Body of pancreas (tissue), 4 donors: Measurements from ENCODE around the gene SSRP1. TPM values are rescaled to one million over a fixed set of nuclear protein-coding genes. Genes with fewer than 3 reads are reported as not detected.

Experiments
- ATAC-seq: fragments of 150-250 bp; one replicate; pipeline ENCODE4 v1.9.1; 2016
- DNase-seq, 4 donors: peaks; one replicate each; pipeline ENCODE4 v3.0.0-alpha.2; 2019
- H3K27ac ChIP-seq, 4 donors: fragments of 200-600 bp; sonication (generic); 1 replicate in 3 of 4; 2 replicates in 1 of 4; pipeline versions ENCODE4 v1.5.1 to v1.6.1; 2016 to 2019; ENCODE audit warnings: mild to moderate bottlenecking in 1 of 4, mixed read lengths in 1 of 4, moderate library complexity in 1 of 4
- H3K27me3 ChIP-seq, 2 donors: fragments of 200-600 bp; sonication (generic); one replicate each; pipeline ENCODE4 v1.6.0; 2016; ENCODE audit warnings: mild to moderate bottlenecking in 1 of 2
- H3K36me3 ChIP-seq, 2 donors: fragments of 200-600 bp; sonication (generic); replicated peaks in 1 of 2; 2 replicates each; pipeline ENCODE4 v1.5.1; 2016; ENCODE audit warnings: low read depth in 2 of 2; ENCODE audit not compliant: insufficient read depth in 1 of 2
- H3K4me1 ChIP-seq: fragments of 200-600 bp; sonication (generic); one replicate; pipeline ENCODE4 v1.6.0; 2016
- H3K4me3 ChIP-seq, 2 donors: fragments of 200-600 bp; sonication (generic); 1 replicate in 1 of 2; 2 replicates in 1 of 2; pipeline ENCODE4 v1.5.1; 2016 to 2019
- H3K9me3 ChIP-seq, 3 donors: fragments of 200-600 bp; sonication (generic); 1 replicate in 2 of 3; 2 replicates in 1 of 3; pipeline ENCODE4 v1.5.1; 2016
- POLR2A ChIP-seq, 3 donors: fragments of 450-650 bp; IDR thresholded peaks; one replicate each; pipeline ENCODE4 v1.6.1; 2016; ENCODE audit warnings: antibody characterized with exemption in 3 of 3, mild to moderate bottlenecking in 2 of 3
- WGBS, 2 donors: methylation state at CpG; one replicate each; pipeline ENCODE4 v1.1.5; 2017; 5-methylcytosine and 5-hydroxymethylcytosine counted together
- intact Hi-C: fragments of 100-400 bp; cut with DNase I; formaldehyde crosslinking; loops from one replicate; pipeline ENCODE4 v1.15.1; 2023
- total RNA-seq, 2 donors: library from RNA; depleted of rRNA; stranded (reverse); fragments of >200 nt; gene quantifications; one replicate each; pipeline ENCODE4 v1.1.0, GENCODE V29; 2016
- TF ChIP-seq, protein P1 (sequence below), 7 experiments: fragments of 450-650 bp in 4 of 7; fragments of 200-600 bp in 3 of 7; sonication (generic) in 3 of 7; IDR thresholded peaks; one replicate each; pipeline ENCODE4 v1.5.1; 2016 to 2019; ENCODE audit warnings: antibody characterized with exemption in 7 of 7

SSRP1 gene
- total RNA-seq, 2 donors from 2014 or later, result 44.2 to 51.9 TPM

- 23 to 25% methylated on average over 12 of the region's 12 CpGs for WGBS, 2 donors
- Histone ChIP-seq H3K27ac (peak overlapping the region; percentile 70 to 87 (median 80)), H3K9me3 (no peaks in the 10 kb centered on the region), H3K27me3 (no peaks in the 10 kb centered on the region), H3K4me3 (peak overlapping the region; percentile 79), H3K36me3 (peaks cover 0 to 11% of the 10 kb centered on the region in 2 donors), H3K4me1 (peaks cover 19% of the 10 kb centered on the region)
- ATAC-seq, result peak; percentile 25
- no peak for TF ChIP-seq POLR2A (IDR thresholded peaks at IDR 0.05)
- TF ChIP-seq, protein P1, sequence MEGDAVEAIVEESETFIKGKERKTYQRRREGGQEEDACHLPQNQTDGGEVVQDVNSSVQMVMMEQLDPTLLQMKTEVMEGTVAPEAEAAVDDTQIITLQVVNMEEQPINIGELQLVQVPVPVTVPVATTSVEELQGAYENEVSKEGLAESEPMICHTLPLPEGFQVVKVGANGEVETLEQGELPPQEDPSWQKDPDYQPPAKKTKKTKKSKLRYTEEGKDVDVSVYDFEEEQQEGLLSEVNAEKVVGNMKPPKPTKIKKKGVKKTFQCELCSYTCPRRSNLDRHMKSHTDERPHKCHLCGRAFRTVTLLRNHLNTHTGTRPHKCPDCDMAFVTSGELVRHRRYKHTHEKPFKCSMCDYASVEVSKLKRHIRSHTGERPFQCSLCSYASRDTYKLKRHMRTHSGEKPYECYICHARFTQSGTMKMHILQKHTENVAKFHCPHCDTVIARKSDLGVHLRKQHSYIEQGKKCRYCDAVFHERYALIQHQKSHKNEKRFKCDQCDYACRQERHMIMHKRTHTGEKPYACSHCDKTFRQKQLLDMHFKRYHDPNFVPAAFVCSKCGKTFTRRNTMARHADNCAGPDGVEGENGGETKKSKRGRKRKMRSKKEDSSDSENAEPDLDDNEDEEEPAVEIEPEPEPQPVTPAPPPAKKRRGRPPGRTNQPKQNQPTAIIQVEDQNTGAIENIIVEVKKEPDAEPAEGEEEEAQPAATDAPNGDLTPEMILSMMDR (IDR thresholded peaks at IDR 0.05), result no peak
- intact Hi-C loops, result no loop called here
- DNase-seq, result no peak
These were observed 497 bp upstream of the SSRP1 start for GRCh38 chr11:57336111-57336666.

DNA sequence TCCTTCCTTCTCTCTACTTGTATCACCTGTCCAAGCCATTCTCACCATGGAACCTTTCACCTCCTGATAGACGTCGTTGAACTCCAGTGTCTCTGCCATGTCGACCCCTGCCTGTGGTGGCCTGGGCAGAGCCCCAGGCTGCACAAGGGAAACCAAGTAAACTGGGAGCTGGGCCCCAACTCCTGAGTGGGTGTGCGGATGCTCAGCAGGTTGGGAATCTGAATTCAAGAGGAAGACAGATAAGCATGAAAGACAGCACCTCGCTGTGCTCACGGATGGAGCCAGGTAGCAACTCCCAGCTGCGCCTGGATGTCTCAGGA is 709 bp downstream of the SSRP1 start:
- 2 to 5% methylated on average over 7 of the region's 7 CpGs for WGBS, 2 donors
- TF ChIP-seq, protein P1 (IDR thresholded peaks at IDR 0.05), result no peak
- peak in 1 of 3 donors; percentile 4 for TF ChIP-seq POLR2A (IDR thresholded peaks at IDR 0.05)
- no peak for ATAC-seq

GRCh38 chr11:57332694-57333440 is 2.8 kb downstream of the SSRP1 start:
- Histone ChIP-seq H3K4me1 (peaks cover 19% of the 10 kb centered on the region), H3K4me3 (no peak overlapping the region), H3K9me3 (no peaks in the 10 kb centered on the region), H3K27ac (no peak overlapping the region), H3K36me3 (peaks cover 0 to 29% of the 10 kb centered on the region in 2 donors), H3K27me3 (no peaks in the 10 kb centered on the region)
- no peak for TF ChIP-seq POLR2A (IDR thresholded peaks at IDR 0.05)
- TF ChIP-seq, protein P1 (IDR thresholded peaks at IDR 0.05), result no peak
- DNase-seq (no peak), ATAC-seq (no peak)
- 87 to 90% methylated on average over 9 to 11 of the region's 11 CpGs for WGBS, 2 donors
- intact Hi-C loops, result no loop called here

More for the DNA sequence above, 709 bp downstream of the SSRP1 start:
- no peak for DNase-seq
- Histone ChIP-seq H3K9me3 (no peaks in the 10 kb centered on the region), H3K27ac (peak overlapping the region; percentile 70 to 87 (median 80)), H3K36me3 (peaks cover 0 to 17% of the 10 kb centered on the region in 2 donors), H3K27me3 (no peaks in the 10 kb centered on the region), H3K4me3 (peak overlapping the region; percentile 79), H3K4me1 (peaks cover 19% of the 10 kb centered on the region)
- intact Hi-C loops, result no loop called here

DNA sequence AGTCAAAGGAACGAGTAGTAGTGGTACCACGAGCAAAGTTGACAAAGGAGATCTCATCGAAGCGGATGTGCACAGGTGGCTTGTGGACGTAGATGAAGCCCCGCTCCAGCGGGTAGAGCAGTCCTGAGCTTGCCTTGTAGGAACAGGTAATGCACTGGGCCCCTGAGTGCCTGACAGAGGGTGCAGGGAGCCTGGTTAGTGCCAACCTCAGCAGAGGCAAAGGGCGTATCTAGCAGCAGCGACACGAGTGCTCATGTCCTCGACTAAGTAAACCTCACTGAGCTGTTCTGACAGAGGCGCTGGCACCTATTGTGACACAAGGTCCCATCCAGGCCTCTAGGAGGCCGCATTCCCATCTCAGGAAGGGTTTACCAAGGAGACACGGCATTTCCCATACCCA is 4.0 kb downstream of the SSRP1 start:
- Histone ChIP-seq H3K27me3 (no peaks in the 10 kb centered on the region), H3K4me3 (no peak overlapping the region), H3K9me3 (no peaks in the 10 kb centered on the region), H3K36me3 (peaks cover 0 to 35% of the 10 kb centered on the region in 2 donors), H3K27ac (no peak overlapping the region), H3K4me1 (peaks cover 19% of the 10 kb centered on the region)
- intact Hi-C loops, result no loop called here
- no peak for TF ChIP-seq POLR2A (IDR thresholded peaks at IDR 0.05)
- TF ChIP-seq, protein P1 (IDR thresholded peaks at IDR 0.05), result no peak
- DNase-seq (no peak), ATAC-seq (no peak)
- 86 to 95% methylated on average over 9 to 14 of the region's 14 CpGs for WGBS, 2 donors
